Liver (tissue), 9 donors: ENCODE results near the gene FOXK1. TPM values are rescaled to one million over a fixed set of nuclear protein-coding genes. Genes with fewer than 3 reads are reported as not detected.

ENCODE experiments used
- DNase-seq: peaks from one replicate; pipeline ENCODE4 v3.0.0-alpha.2; 2017; ENCODE audit warnings: low spot score
- H3K27ac ChIP-seq, 2 donors: one replicate each; pipeline ENCODE4 v1.7.0; 2013; ENCODE audit warnings: inconsistent platforms in 2 of 2, low read length in 2 of 2, control low read depth in 1 of 2, low read depth in 1 of 2, mild to moderate bottlenecking in 1 of 2
- H3K27me3 ChIP-seq, 4 donors: one replicate each; pipeline versions ENCODE4 v1.6.1 to v1.7.0; 2013; ENCODE audit warnings: low read length in 3 of 4, inconsistent platforms in 1 of 4, mild to moderate bottlenecking in 1 of 4, moderate library complexity in 1 of 4; ENCODE audit not compliant: control insufficient read depth in 4 of 4, insufficient read depth in 4 of 4
- H3K36me3 ChIP-seq, 4 donors: one replicate each; pipeline versions ENCODE4 v1.6.1 to v1.7.0; 2013; ENCODE audit warnings: low read length in 3 of 4, mild to moderate bottlenecking in 3 of 4, low read depth in 1 of 4, moderate library complexity in 1 of 4; ENCODE audit not compliant: control insufficient read depth in 4 of 4, insufficient read depth in 3 of 4
- H3K4me1 ChIP-seq, 4 donors: one replicate each; pipeline versions ENCODE4 v1.6.1 to v1.7.0; 2013; ENCODE audit warnings: low read length in 3 of 4, mild to moderate bottlenecking in 3 of 4, moderate library complexity in 1 of 4; ENCODE audit not compliant: control insufficient read depth in 4 of 4, insufficient read depth in 4 of 4
- H3K4me3 ChIP-seq, 3 donors: one replicate each; pipeline versions ENCODE4 v1.6.1 to v1.7.0; 2013; ENCODE audit warnings: low read length in 3 of 3, control low read depth in 1 of 3, low read depth in 1 of 3, mild to moderate bottlenecking in 1 of 3
- H3K9ac ChIP-seq, 2 donors: one replicate each; pipeline ENCODE4 v1.7.0; 2013; ENCODE audit warnings: low read length in 2 of 2, mild to moderate bottlenecking in 2 of 2, moderate library complexity in 2 of 2, control low read depth in 1 of 2, low read depth in 1 of 2
- H3K9me3 ChIP-seq, 4 donors: one replicate each; pipeline versions ENCODE4 v1.6.1 to v1.7.0; 2013; ENCODE audit warnings: low read length in 3 of 4; ENCODE audit not compliant: control insufficient read depth in 4 of 4
- ATF3 ChIP-seq: IDR thresholded peaks from 2 replicates; pipeline ENCODE4 v1.6.1; 2016; ENCODE audit warnings: antibody characterized with exemption
- EGR1 ChIP-seq, 2 donors: IDR thresholded peaks; 2 replicates each; pipeline ENCODE4 v1.6.1; 2016 to 2018; ENCODE audit warnings: antibody characterized with exemption in 2 of 2, low read depth in 2 of 2
- FOXA1 ChIP-seq: IDR thresholded peaks from 2 replicates; pipeline ENCODE4 v1.6.1; 2016; ENCODE audit warnings: antibody characterized with exemption
- FOXA2 ChIP-seq: IDR thresholded peaks from 2 replicates; pipeline ENCODE4 v1.6.1; 2016; ENCODE audit warnings: antibody characterized with exemption
- GABPA ChIP-seq, 2 donors: IDR thresholded peaks in 1 of 2; conservative IDR thresholded peaks in 1 of 2; 2 replicates each; pipeline ENCODE4 v1.6.1; 2016; ENCODE audit warnings: antibody characterized with exemption in 2 of 2, mild to moderate bottlenecking in 1 of 2, moderate library complexity in 1 of 2
- HNF4A ChIP-seq, 2 donors: conservative IDR thresholded peaks; 2 replicates each; pipeline ENCODE4 v1.6.1; 2016; ENCODE audit warnings: antibody characterized with exemption in 2 of 2, mild to moderate bottlenecking in 2 of 2
- HNF4G ChIP-seq: IDR thresholded peaks from 2 replicates; pipeline ENCODE4 v1.6.1; 2016; ENCODE audit warnings: antibody characterized with exemption
- JUND ChIP-seq, 2 donors: IDR thresholded peaks; 2 replicates each; pipeline ENCODE4 v1.6.1; 2016; ENCODE audit warnings: antibody characterized with exemption in 2 of 2
- NR2F2 ChIP-seq: IDR thresholded peaks from 2 replicates; pipeline ENCODE4 v1.6.1; 2016; ENCODE audit warnings: antibody characterized with exemption
- RAD21 ChIP-seq, 2 donors: IDR thresholded peaks; 2 replicates each; pipeline ENCODE4 v1.6.1; 2016; ENCODE audit warnings: antibody characterized with exemption in 2 of 2, mild to moderate bottlenecking in 2 of 2
- SP1 ChIP-seq: IDR thresholded peaks from 2 replicates; pipeline ENCODE4 v1.6.1; 2018; ENCODE audit warnings: antibody characterized with exemption, mild to moderate bottlenecking
- TAF1 ChIP-seq: conservative IDR thresholded peaks from 2 replicates; pipeline ENCODE4 v1.6.1; 2016; ENCODE audit warnings: antibody characterized with exemption, mild to moderate bottlenecking
- YY1 ChIP-seq: IDR thresholded peaks from 2 replicates; pipeline ENCODE4 v1.6.1; 2016; ENCODE audit warnings: antibody characterized with exemption, mild to moderate bottlenecking
- WGBS: extraction: QIAGEN DNeasy Blood & Tissue Kit; methylation state at CpG from one replicate; pipeline ENCODE4 v1.1.7; 2013; 5-methylcytosine and 5-hydroxymethylcytosine counted together
- polyA plus RNA-seq, 2 donors: library from polyadenylated mRNA; stranded (reverse) in 1 of 2; unstranded in 1 of 2; fragments of 200-250 nt in 1 of 2; fragments of >200 nt in 1 of 2; fragmentation: Nextera tagmentation in 1 of 2; extraction: Ambion mirVana in 1 of 2; gene quantifications; one replicate each; pipeline versions ENCODE4 v1.2.1 to v1.2.3, GENCODE V29; 2013 to 2015
- total RNA-seq, 2 donors: library from RNA; depleted of rRNA; stranded (reverse); fragments of >200 nt; gene quantifications; one replicate each; pipeline ENCODE4 v1.2.3, GENCODE V29; 2014
- TF ChIP-seq, protein P1 (sequence below): IDR thresholded peaks from 2 replicates; pipeline ENCODE4 v1.6.1; 2016; ENCODE audit warnings: antibody characterized with exemption
- TF ChIP-seq, protein P2 (sequence below): fragments of 150-350 bp; IDR thresholded peaks from 2 replicates; pipeline ENCODE4 v1.5.1; 2017; ENCODE audit warnings: improper control_type of control experiment, low read depth, low read length; ENCODE audit not compliant: missing input control
- TF ChIP-seq, protein P3 (sequence below): IDR thresholded peaks from 2 replicates; pipeline ENCODE4 v1.6.1; 2016; ENCODE audit warnings: antibody characterized with exemption, mild to moderate bottlenecking
- TF ChIP-seq, protein P4 (sequence below): IDR thresholded peaks from 2 replicates; pipeline ENCODE4 v1.6.1; 2016; ENCODE audit warnings: antibody characterized with exemption
- donor health status: healthy.
- donor health status: healthy.
- donor health status: healthy.
- donor health status: healthy.
- donor health status: healthy.

Gene FOXK1
- total and polyA plus RNA-seq, 4 donors, result 1.2 to 8.5 (median 4.4) TPM

DNA sequence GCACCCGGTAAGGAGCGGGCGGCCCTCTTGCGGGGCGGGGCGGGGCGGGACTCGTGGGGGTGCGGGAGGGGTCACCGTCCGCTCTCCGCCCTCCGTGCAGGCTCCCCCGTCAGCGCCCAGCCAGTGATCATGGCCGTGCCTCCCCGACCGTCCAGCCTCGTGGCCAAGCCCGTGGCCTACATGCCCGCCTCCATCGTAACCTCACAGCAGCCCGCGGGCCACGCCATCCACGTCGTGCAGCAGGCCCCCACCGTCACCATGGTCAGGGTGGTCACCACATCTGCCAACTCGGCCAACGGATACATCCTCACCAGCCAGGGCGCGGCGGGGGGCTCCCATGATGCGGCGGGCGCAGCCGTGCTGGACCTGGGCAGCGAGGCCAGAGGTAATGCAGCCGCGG is 77.1 kb downstream of the FOXK1 start:
- DNase-seq, result no peak
- no peak overlapping the region for H3K4me3 ChIP-seq
- WGBS, result 98% methylated on average over 40 of the region's 40 CpGs
- no peaks in the 10 kb centered on the region for H3K4me1 ChIP-seq
- H3K36me3 ChIP-seq, result peaks cover 17 to 82% (median 48%) of the 10 kb centered on the region in 4 donors
- no peak for TF ChIP-seq HNF4A (conservative IDR thresholded peaks at IDR 0.05)
- no peak for TF ChIP-seq FOXA2
- TF ChIP-seq SP1, result no peak
- TF ChIP-seq, protein P1, sequence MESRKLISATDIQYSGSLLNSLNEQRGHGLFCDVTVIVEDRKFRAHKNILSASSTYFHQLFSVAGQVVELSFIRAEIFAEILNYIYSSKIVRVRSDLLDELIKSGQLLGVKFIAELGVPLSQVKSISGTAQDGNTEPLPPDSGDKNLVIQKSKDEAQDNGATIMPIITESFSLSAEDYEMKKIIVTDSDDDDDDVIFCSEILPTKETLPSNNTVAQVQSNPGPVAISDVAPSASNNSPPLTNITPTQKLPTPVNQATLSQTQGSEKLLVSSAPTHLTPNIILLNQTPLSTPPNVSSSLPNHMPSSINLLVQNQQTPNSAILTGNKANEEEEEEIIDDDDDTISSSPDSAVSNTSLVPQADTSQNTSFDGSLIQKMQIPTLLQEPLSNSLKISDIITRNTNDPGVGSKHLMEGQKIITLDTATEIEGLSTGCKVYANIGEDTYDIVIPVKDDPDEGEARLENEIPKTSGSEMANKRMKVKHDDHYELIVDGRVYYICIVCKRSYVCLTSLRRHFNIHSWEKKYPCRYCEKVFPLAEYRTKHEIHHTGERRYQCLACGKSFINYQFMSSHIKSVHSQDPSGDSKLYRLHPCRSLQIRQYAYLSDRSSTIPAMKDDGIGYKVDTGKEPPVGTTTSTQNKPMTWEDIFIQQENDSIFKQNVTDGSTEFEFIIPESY, result no peak
- TF ChIP-seq, protein P2, sequence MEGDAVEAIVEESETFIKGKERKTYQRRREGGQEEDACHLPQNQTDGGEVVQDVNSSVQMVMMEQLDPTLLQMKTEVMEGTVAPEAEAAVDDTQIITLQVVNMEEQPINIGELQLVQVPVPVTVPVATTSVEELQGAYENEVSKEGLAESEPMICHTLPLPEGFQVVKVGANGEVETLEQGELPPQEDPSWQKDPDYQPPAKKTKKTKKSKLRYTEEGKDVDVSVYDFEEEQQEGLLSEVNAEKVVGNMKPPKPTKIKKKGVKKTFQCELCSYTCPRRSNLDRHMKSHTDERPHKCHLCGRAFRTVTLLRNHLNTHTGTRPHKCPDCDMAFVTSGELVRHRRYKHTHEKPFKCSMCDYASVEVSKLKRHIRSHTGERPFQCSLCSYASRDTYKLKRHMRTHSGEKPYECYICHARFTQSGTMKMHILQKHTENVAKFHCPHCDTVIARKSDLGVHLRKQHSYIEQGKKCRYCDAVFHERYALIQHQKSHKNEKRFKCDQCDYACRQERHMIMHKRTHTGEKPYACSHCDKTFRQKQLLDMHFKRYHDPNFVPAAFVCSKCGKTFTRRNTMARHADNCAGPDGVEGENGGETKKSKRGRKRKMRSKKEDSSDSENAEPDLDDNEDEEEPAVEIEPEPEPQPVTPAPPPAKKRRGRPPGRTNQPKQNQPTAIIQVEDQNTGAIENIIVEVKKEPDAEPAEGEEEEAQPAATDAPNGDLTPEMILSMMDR, result no peak
- no peak for TF ChIP-seq FOXA1
- TF ChIP-seq HNF4G, result no peak
- TF ChIP-seq, protein P3, sequence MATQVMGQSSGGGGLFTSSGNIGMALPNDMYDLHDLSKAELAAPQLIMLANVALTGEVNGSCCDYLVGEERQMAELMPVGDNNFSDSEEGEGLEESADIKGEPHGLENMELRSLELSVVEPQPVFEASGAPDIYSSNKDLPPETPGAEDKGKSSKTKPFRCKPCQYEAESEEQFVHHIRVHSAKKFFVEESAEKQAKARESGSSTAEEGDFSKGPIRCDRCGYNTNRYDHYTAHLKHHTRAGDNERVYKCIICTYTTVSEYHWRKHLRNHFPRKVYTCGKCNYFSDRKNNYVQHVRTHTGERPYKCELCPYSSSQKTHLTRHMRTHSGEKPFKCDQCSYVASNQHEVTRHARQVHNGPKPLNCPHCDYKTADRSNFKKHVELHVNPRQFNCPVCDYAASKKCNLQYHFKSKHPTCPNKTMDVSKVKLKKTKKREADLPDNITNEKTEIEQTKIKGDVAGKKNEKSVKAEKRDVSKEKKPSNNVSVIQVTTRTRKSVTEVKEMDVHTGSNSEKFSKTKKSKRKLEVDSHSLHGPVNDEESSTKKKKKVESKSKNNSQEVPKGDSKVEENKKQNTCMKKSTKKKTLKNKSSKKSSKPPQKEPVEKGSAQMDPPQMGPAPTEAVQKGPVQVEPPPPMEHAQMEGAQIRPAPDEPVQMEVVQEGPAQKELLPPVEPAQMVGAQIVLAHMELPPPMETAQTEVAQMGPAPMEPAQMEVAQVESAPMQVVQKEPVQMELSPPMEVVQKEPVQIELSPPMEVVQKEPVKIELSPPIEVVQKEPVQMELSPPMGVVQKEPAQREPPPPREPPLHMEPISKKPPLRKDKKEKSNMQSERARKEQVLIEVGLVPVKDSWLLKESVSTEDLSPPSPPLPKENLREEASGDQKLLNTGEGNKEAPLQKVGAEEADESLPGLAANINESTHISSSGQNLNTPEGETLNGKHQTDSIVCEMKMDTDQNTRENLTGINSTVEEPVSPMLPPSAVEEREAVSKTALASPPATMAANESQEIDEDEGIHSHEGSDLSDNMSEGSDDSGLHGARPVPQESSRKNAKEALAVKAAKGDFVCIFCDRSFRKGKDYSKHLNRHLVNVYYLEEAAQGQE, result no peak
- no peak for TF ChIP-seq ATF3
- no peak for TF ChIP-seq JUND (IDR thresholded peaks at IDR 0.05)
- no peak for TF ChIP-seq EGR1 (IDR thresholded peaks at IDR 0.05; ENCODE audit: low read depth in 2 of 2)
- TF ChIP-seq, protein P4, sequence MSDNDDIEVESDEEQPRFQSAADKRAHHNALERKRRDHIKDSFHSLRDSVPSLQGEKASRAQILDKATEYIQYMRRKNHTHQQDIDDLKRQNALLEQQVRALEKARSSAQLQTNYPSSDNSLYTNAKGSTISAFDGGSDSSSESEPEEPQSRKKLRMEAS, result no peak
- no peak for TF ChIP-seq RAD21 (IDR thresholded peaks at IDR 0.05)
- TF ChIP-seq GABPA (IDR thresholded peaks at IDR 0.05 in 1 of 2, conservative IDR thresholded peaks at IDR 0.05 in 1 of 2), result no peak
- no peak for TF ChIP-seq NR2F2
- TF ChIP-seq YY1, result no peak
- TF ChIP-seq TAF1, result no peak
- H3K27ac ChIP-seq, result no peak overlapping the region
- H3K9me3 ChIP-seq, result no peaks in the 10 kb centered on the region
- no peak overlapping the region for H3K9ac ChIP-seq
- H3K27me3 ChIP-seq, result no peaks in the 10 kb centered on the region

- TF ChIP-seq FOXA1, result no peak
- TF ChIP-seq NR2F2, result no peak
- TF ChIP-seq HNF4G, result no peak
- TF ChIP-seq SP1, result no peak
- no peak for TF ChIP-seq YY1
- no peak for TF ChIP-seq FOXA2
- no peak for TF ChIP-seq GABPA (IDR thresholded peaks at IDR 0.05 in 1 of 2, conservative IDR thresholded peaks at IDR 0.05 in 1 of 2)
- no peak for DNase-seq
- WGBS, result 96% methylated on average over 26 of the region's 26 CpGs
- Histone ChIP-seq H3K36me3 (peaks cover 17 to 66% (median 41%) of the 10 kb centered on the region in 4 donors), H3K27me3 (no peaks in the 10 kb centered on the region), H3K9me3 (no peaks in the 10 kb centered on the region), H3K4me1 (no peaks in the 10 kb centered on the region), H3K27ac (no peak overlapping the region), H3K9ac (no peak overlapping the region), H3K4me3 (no peak overlapping the region)
These were observed 78.9 kb downstream of the FOXK1 start for GRCh38 chr7:4760952-4761351.
